H1 (cell line): ENCODE measurements around the gene SMYD4. TPM values are rescaled to one million over a fixed set of nuclear protein-coding genes. Genes with fewer than 3 reads are reported as not detected.

Experiments
- CTCF ChIA-PET: fragments of 300-600 bp; sonication (Branson Sonifier 250); formaldehyde crosslinking; loops from one replicate; lab custom pipeline; 2021; ENCODE audit not compliant: partially characterized antibody; lab: Charles Lee
- POLR2A ChIA-PET: fragments of 300-600 bp; sonication (Branson Sonifier 250); formaldehyde crosslinking; loops from one replicate; lab custom pipeline; 2021; ENCODE audit warnings: inconsistent platforms; ENCODE audit not compliant: partially characterized antibody; lab: Charles Lee
- DNase-seq, 2 experiments: peaks; one replicate each; pipeline versions ENCODE4 v3.0.0 to v3.0.0-alpha.2; 2010 to 2022; ENCODE audit warnings: low spot score in 2 of 2, low read depth in 1 of 2, mixed read lengths in 1 of 2
- FAIRE-seq: peaks from 2 replicates; lab custom pipeline; 2011; peaks lifted over from hg19 to GRCh38; lab: Jason Lieb, UNC
- H2AFZ ChIP-seq: 2 replicates; pipeline ENCODE4 v1.8.1; 2012; ENCODE audit warnings: low read length, inconsistent platforms
- H2AK5ac ChIP-seq: 2 replicates; pipeline ENCODE4 v1.6.1; 2013; ENCODE audit warnings: low read depth, low read length
- H2BK120ac ChIP-seq: replicated peaks from 2 replicates; pipeline ENCODE3; 2013; ENCODE audit warnings: low read depth, low read length, inconsistent platforms
- H2BK12ac ChIP-seq: 2 replicates; pipeline ENCODE4 v1.6.1; 2013; ENCODE audit warnings: low read depth, low read length
- H2BK15ac ChIP-seq: 2 replicates; pipeline ENCODE4 v1.6.1; 2013; ENCODE audit warnings: low read length
- H2BK20ac ChIP-seq: 2 replicates; pipeline ENCODE4 v1.6.1; 2013; ENCODE audit warnings: low read length
- H2BK5ac ChIP-seq: 2 replicates; pipeline ENCODE4 v1.6.1; 2013; ENCODE audit warnings: low read depth, low read length
- H3K14ac ChIP-seq: 2 replicates; pipeline ENCODE4 v1.6.1; 2013; ENCODE audit warnings: inconsistent platforms; ENCODE audit not compliant: insufficient read length
- H3K18ac ChIP-seq: 2 replicates; pipeline ENCODE4 v1.6.1; 2013; ENCODE audit warnings: low read length; ENCODE audit errors: extremely low read depth
- H3K23ac ChIP-seq: 2 replicates; pipeline ENCODE4 v1.6.1; 2013; ENCODE audit warnings: inconsistent platforms; ENCODE audit not compliant: insufficient read length
- H3K23me2 ChIP-seq: 2 replicates; pipeline ENCODE4 v1.6.1; 2013; ENCODE audit warnings: low read depth, low read length
- H3K27ac ChIP-seq: 2 replicates; pipeline ENCODE4 v1.6.1; 2011; ENCODE audit warnings: low read depth, low read length, inconsistent platforms
- H3K27me3 ChIP-seq, 4 experiments: replicated peaks in 1 of 4; 1 replicate in 1 of 4; 2 replicates in 3 of 4; pipeline versions ENCODE4 v1.6.1 to v1.8.1; 2011 to 2013; ENCODE audit warnings: low read length in 3 of 4, mild to moderate bottlenecking in 3 of 4, inconsistent platforms in 2 of 4, mixed read lengths in 2 of 4, moderate library complexity in 1 of 4; ENCODE audit not compliant: control insufficient read depth in 3 of 4, insufficient read depth in 3 of 4; ENCODE audit errors: extremely low read depth in 1 of 4
- H3K36me3 ChIP-seq, 4 experiments: 2 replicates each; pipeline versions ENCODE4 v1.6.1 to v1.8.1; 2011 to 2013; ENCODE audit warnings: mild to moderate bottlenecking in 4 of 4, low read length in 3 of 4, moderate library complexity in 2 of 4, control low read depth in 1 of 4, inconsistent platforms in 1 of 4; ENCODE audit not compliant: insufficient read depth in 4 of 4, control insufficient read depth in 2 of 4
- H3K4ac ChIP-seq: replicated peaks from 2 replicates; pipeline ENCODE3; 2013; ENCODE audit warnings: low read length, low read depth, mixed read lengths, inconsistent platforms; ENCODE audit not compliant: insufficient read length
- H3K4me1 ChIP-seq, 4 experiments: replicated peaks in 1 of 4; 1 replicate in 1 of 4; 2 replicates in 3 of 4; pipeline versions ENCODE4 v1.6.1 to v1.8.1; 2011 to 2013; ENCODE audit warnings: low read length in 3 of 4, inconsistent platforms in 2 of 4, mixed read lengths in 1 of 4; ENCODE audit not compliant: insufficient read depth in 4 of 4, control insufficient read depth in 3 of 4
- H3K4me2 ChIP-seq, 2 experiments: 2 replicates each; pipeline versions ENCODE4 v1.6.1 to v1.8.1; 2011 to 2013; ENCODE audit warnings: low read depth in 2 of 2, low read length in 2 of 2, control low read depth in 1 of 2, inconsistent platforms in 1 of 2, mild to moderate bottlenecking in 1 of 2; ENCODE audit not compliant: insufficient read depth in 1 of 2
- H3K4me3 ChIP-seq, 4 experiments: fragments of 200-600, 300-600 bp in 1 of 4; sonication (generic), shearing (Covaris generic), sonication (Bioruptor Twin) in 1 of 4; 2 replicates each; pipeline versions ENCODE4 v1.5.1 to v1.8.1; 2011 to 2016; ENCODE audit warnings: low read length in 4 of 4, low read depth in 3 of 4, control low read depth in 2 of 4, inconsistent platforms in 2 of 4, mild to moderate bottlenecking in 2 of 4, mixed read lengths in 1 of 4, moderate library complexity in 1 of 4; ENCODE audit not compliant: insufficient read depth in 2 of 4; ENCODE audit errors: extremely low read depth in 1 of 4
- H3K56ac ChIP-seq: replicated peaks from 2 replicates; pipeline ENCODE3; 2013; ENCODE audit warnings: low read depth, mild to moderate bottlenecking, mixed read lengths, low read length, inconsistent platforms; ENCODE audit not compliant: insufficient read length
- H3K79me1 ChIP-seq: 2 replicates; pipeline ENCODE4 v1.6.1; 2013; ENCODE audit warnings: low read depth, low read length, control low read depth
- H3K79me2 ChIP-seq, 2 experiments: 2 replicates each; pipeline versions ENCODE4 v1.6.1 to v1.8.1; 2012 to 2013; ENCODE audit warnings: low read length in 2 of 2, mild to moderate bottlenecking in 2 of 2, inconsistent platforms in 1 of 2; ENCODE audit not compliant: insufficient read depth in 2 of 2, control insufficient read depth in 1 of 2
- H3K9ac ChIP-seq, 4 experiments: replicated peaks in 1 of 4; 1 replicate in 1 of 4; 2 replicates in 3 of 4; pipeline versions ENCODE4 v1.6.1 to v1.8.1; 2011 to 2013; ENCODE audit warnings: low read depth in 3 of 4, low read length in 3 of 4, control low read depth in 2 of 4, mild to moderate bottlenecking in 2 of 4, moderate library complexity in 2 of 4, inconsistent platforms in 1 of 4; ENCODE audit errors: extremely low read depth in 1 of 4
- H3K9me3 ChIP-seq, 2 experiments: 2 replicates each; pipeline versions ENCODE4 v1.6.1 to v1.8.1; 2012 to 2013; ENCODE audit warnings: mild to moderate bottlenecking in 2 of 2, moderate library complexity in 2 of 2, control low read depth in 1 of 2, inconsistent platforms in 1 of 2, low read depth in 1 of 2, low read length in 1 of 2, mixed read lengths in 1 of 2; ENCODE audit not compliant: insufficient read depth in 2 of 2
- H4K20me1 ChIP-seq, 2 experiments: replicated peaks in 1 of 2; 2 replicates each; pipeline versions ENCODE3 to v1.8.1; 2011 to 2013; ENCODE audit warnings: inconsistent platforms in 2 of 2, low read length in 2 of 2, mild to moderate bottlenecking in 1 of 2; ENCODE audit not compliant: insufficient read depth in 2 of 2, control insufficient read depth in 1 of 2
- H4K5ac ChIP-seq: 2 replicates; pipeline ENCODE4 v1.6.1; 2013; ENCODE audit warnings: low read length, low read depth, mixed read lengths, inconsistent platforms; ENCODE audit not compliant: insufficient read length
- H4K8ac ChIP-seq: 2 replicates; pipeline ENCODE4 v1.8.0; 2013; ENCODE audit warnings: mild to moderate bottlenecking, moderate library complexity, low read length, inconsistent platforms; ENCODE audit not compliant: insufficient read depth; ENCODE audit errors: extremely low read depth
- H4K91ac ChIP-seq: replicated peaks from 2 replicates; pipeline ENCODE3; 2013; ENCODE audit warnings: low read length, mixed read lengths, inconsistent platforms; ENCODE audit not compliant: insufficient read length
- BACH1 ChIP-seq: IDR thresholded peaks from 2 replicates; pipeline ENCODE4 v1.6.1; 2012; ENCODE audit warnings: low read length, improper control_type of control experiment
- CBX8 ChIP-seq: fragments of 300-800, 300-1000 bp; sonication (generic); IDR thresholded peaks from 2 replicates; pipeline ENCODE4 v1.7.1; 2016; ENCODE audit warnings: low read depth, low read length, borderline replicate concordance
- CTBP2 ChIP-seq: IDR thresholded peaks from 2 replicates; pipeline ENCODE4 v1.7.0; 2011; ENCODE audit warnings: borderline replicate concordance, mild to moderate bottlenecking, moderate library complexity, mixed read lengths, low read length; ENCODE audit not compliant: insufficient read depth, insufficient read length
- EP300 ChIP-seq, 2 experiments: IDR thresholded peaks; 1 replicate in 1 of 2; 2 replicates in 1 of 2; pipeline ENCODE4 v1.6.1; 2011 to 2012; ENCODE audit warnings: low read depth in 2 of 2, low read length in 2 of 2, mild to moderate bottlenecking in 2 of 2, borderline replicate concordance in 1 of 2, inconsistent platforms in 1 of 2, moderate library complexity in 1 of 2
- GTF2F1 ChIP-seq: IDR thresholded peaks from 2 replicates; pipeline ENCODE4 v1.6.1; 2012; ENCODE audit warnings: low read depth, low read length, improper control_type of control experiment, borderline replicate concordance
- HDAC2 ChIP-seq, 2 experiments: fragments of 300-600 bp in 1 of 2; sonication (generic) in 1 of 2; IDR thresholded peaks; 2 replicates each; pipeline ENCODE4 v1.6.1; 2011 to 2012; ENCODE audit warnings: low read depth in 2 of 2, low read length in 2 of 2, mild to moderate bottlenecking in 2 of 2, moderate library complexity in 2 of 2, borderline replicate concordance in 1 of 2, inconsistent platforms in 1 of 2
- JUN ChIP-seq: IDR thresholded peaks from 2 replicates; pipeline ENCODE4 v1.6.1; 2011; ENCODE audit warnings: low read depth, mild to moderate bottlenecking, improper control_type of control experiment, low read length
- KDM5A ChIP-seq: fragments of 200-600 bp; IDR thresholded peaks from 2 replicates; pipeline ENCODE4 v1.7.1; 2012; ENCODE audit warnings: mild to moderate bottlenecking, low read length, inconsistent platforms, mixed read lengths
- NANOG ChIP-seq: IDR thresholded peaks from 2 replicates; pipeline ENCODE4 v1.6.1; 2011; ENCODE audit warnings: low read length, low read depth, mild to moderate bottlenecking, inconsistent platforms; ENCODE audit not compliant: insufficient read depth, poor library complexity, severe bottlenecking
- POU5F1 ChIP-seq: IDR thresholded peaks from 2 replicates; pipeline ENCODE4 v1.6.1; 2011; ENCODE audit warnings: low read depth, mild to moderate bottlenecking, low read length, moderate library complexity
- SUZ12 ChIP-seq: fragments of 200-600 bp; sonication (generic); IDR thresholded peaks from 2 replicates; pipeline ENCODE4 v1.6.1; 2012; ENCODE audit warnings: mild to moderate bottlenecking, inconsistent platforms, low read length, moderate library complexity, mixed read lengths
- TBP ChIP-seq: IDR thresholded peaks from 2 replicates; pipeline ENCODE4 v1.6.1; 2011; ENCODE audit warnings: low read depth, low read length, improper control_type of control experiment
- TCF12 ChIP-seq: IDR thresholded peaks from 2 replicates; pipeline ENCODE4 v1.6.1; 2011; ENCODE audit warnings: low read depth, mild to moderate bottlenecking, low read length
- TEAD4 ChIP-seq: IDR thresholded peaks from 2 replicates; pipeline ENCODE4 v1.6.1; 2012; ENCODE audit warnings: low read depth, low read length, inconsistent platforms, mixed read lengths
- WGBS, 2 experiments: shearing (Covaris generic) in 1 of 2; methylation state at CpG; one replicate each; pipeline versions ENCODE4 v1.1.6 to v1.1.7; 2013 to 2015; ENCODE audit warnings: low lambda C conversion rate in 2 of 2, mixed read lengths in 2 of 2, inconsistent platforms in 1 of 2, low coverage in 1 of 2, missing lambda C conversion rate in 1 of 2; ENCODE audit not compliant: insufficient replicate concordance in 2 of 2, insufficient coverage in 1 of 2, insufficient read length in 1 of 2; ENCODE audit errors: extremely low coverage in 1 of 2, missing lambda C conversion rate in 1 of 2; 5-methylcytosine and 5-hydroxymethylcytosine counted together
- polyA plus RNA-seq, 7 experiments: library from polyadenylated mRNA; depleted of rRNA in 3 of 7; stranded (reverse) in 5 of 7; unstranded in 2 of 7; fragments of >200 nt in 5 of 7; fragments of 200-250 nt in 2 of 7; gene quantifications; 1 replicate in 5 of 7; 2 replicates in 1 of 7; 4 replicates in 1 of 7; pipeline versions ENCODE4 v1.2.1 to v1.2.3, GENCODE V29; 2011 to 2013; ENCODE audit warnings: missing spikeins in 2 of 7, mixed read lengths in 2 of 7
- total RNA-seq: library from RNA; stranded (reverse); fragmentation: NEBNext Ultra II Directional; extraction: Animal tissue kit (Norgen Biotek cat#: 25700); gene quantifications from 2 replicates; pipeline ENCODE4 v1.2.1, GENCODE V29; 2021

The SMYD4 gene
- total and polyA plus RNA-seq, 2 of the 8 experiments (the other 6 are each of a cell fraction or from before 2014, with no cell fraction given), result 10.5 to 23.4 TPM

- Histone ChIP-seq H2BK12ac (no peak overlapping the region), H2BK5ac (no peak overlapping the region), H3K36me3 (peaks cover 10 to 38% (median 19%) of the 10 kb centered on the region in 4 experiments; a peak in 7 of 8 replicates), H3K18ac (no peak overlapping the region), H3K23me2 (no peaks in the 10 kb centered on the region), H3K27ac (no peak overlapping the region), H4K8ac (no peak overlapping the region), H3K79me1 (no peaks in the 10 kb centered on the region), H4K5ac (no peak overlapping the region), H2BK20ac (no peak overlapping the region), H4K20me1 (peaks cover 2 to 3% of the 10 kb centered on the region in 2 experiments), H3K9ac (no peak overlapping the region), H4K91ac (no peak overlapping the region), H2BK15ac (no peak overlapping the region), H3K79me2 (no peaks in the 10 kb centered on the region), H3K14ac (no peak overlapping the region), H3K4me3 (no peak overlapping the region), H3K23ac (no peak overlapping the region), H3K4ac (no peak overlapping the region), H3K4me2 (no peak overlapping the region), H2AFZ (no peak overlapping the region), H3K9me3 (no peaks in the 10 kb centered on the region), H2BK120ac (no peak overlapping the region), H2AK5ac (no peak overlapping the region), H3K56ac (no peak overlapping the region), H3K4me1 (no peaks in the 10 kb centered on the region), H3K27me3 (no peaks in the 10 kb centered on the region)
- WGBS, 2 experiments, result 93% methylated on average over 7 of the region's 7 CpGs; no CpG with 5 or more reads in 1 of the 2 experiments
- TF ChIP-seq SUZ12, result no peak
- no peak for TF ChIP-seq JUN
- TF ChIP-seq KDM5A, result no peak
- TF ChIP-seq HDAC2 (IDR thresholded peaks at IDR 0.05; ENCODE audit: borderline replicate concordance in 1 of 2, low read depth in 2 of 2, low read length in 2 of 2), result no peak
- TF ChIP-seq TCF12, result no peak
- TF ChIP-seq EP300 (IDR thresholded peaks at IDR 0.05; ENCODE audit: borderline replicate concordance in 1 of 2, low read depth in 2 of 2, low read length in 2 of 2), result no peak
- TF ChIP-seq CBX8, result no peak
- no peak for TF ChIP-seq BACH1
- TF ChIP-seq TBP, result no peak
- TF ChIP-seq TEAD4, result no peak
- TF ChIP-seq POU5F1, result no peak
- no peak for TF ChIP-seq GTF2F1
- no peak for TF ChIP-seq CTBP2
- no peak for TF ChIP-seq NANOG
- CTCF ChIA-PET, result interaction anchor here (0.9 to 1.3 kb wide), 2 partner anchors 63 to 65 kb away, joined by 3 to 6 read pairs; partner anchors contain the start of gene WDR81
- POLR2A ChIA-PET, result interaction anchor here (1.2 kb wide), 2 partner anchors 15 to 65 kb away, joined by 3 read pairs; no protein-coding TSS in a partner anchor
- FAIRE-seq (no peak), DNase-seq (no peak)
Observed at GRCh38 chr17:1786708-1787107, 43.0 kb downstream of the SMYD4 start.
